Glutamatergic neuron (in vitro differentiated cells): ENCODE results near the gene GNAZ. TPM values are rescaled to one million over a fixed set of nuclear protein-coding genes. Genes with fewer than 3 reads are reported as not detected.

Experiments
- DNase-seq: peaks from one replicate; pipeline ENCODE4 v3.0.0; 2022
- H3K27ac Mint-ChIP-seq: one replicate; pipeline ENCODE4 v1.8.0; 2020; ENCODE audit warnings: mild to moderate bottlenecking, mixed read lengths, inconsistent platforms; ENCODE audit not compliant: unreplicated experiment
- H3K27me3 Mint-ChIP-seq: one replicate; pipeline ENCODE4 v1.8.0; 2020; ENCODE audit warnings: mild to moderate bottlenecking, moderate library complexity, mixed read lengths, inconsistent platforms; ENCODE audit not compliant: unreplicated experiment
- H3K36me3 Mint-ChIP-seq: one replicate; pipeline ENCODE4 v1.8.0; 2020; ENCODE audit warnings: mild to moderate bottlenecking, mixed read lengths, inconsistent platforms; ENCODE audit not compliant: unreplicated experiment
- H3K4me1 Mint-ChIP-seq: one replicate; pipeline ENCODE4 v1.8.0; 2020; ENCODE audit warnings: mild to moderate bottlenecking, low read depth, mixed read lengths, inconsistent platforms; ENCODE audit not compliant: unreplicated experiment
- H3K4me3 Mint-ChIP-seq: one replicate; pipeline ENCODE4 v1.8.0; 2020; ENCODE audit warnings: mild to moderate bottlenecking, mixed read lengths, inconsistent platforms; ENCODE audit not compliant: unreplicated experiment
- H3K9me3 Mint-ChIP-seq: one replicate; pipeline ENCODE4 v1.8.0; 2020; ENCODE audit warnings: mild to moderate bottlenecking, moderate library complexity, mixed read lengths, inconsistent platforms; ENCODE audit not compliant: unreplicated experiment
- CTCF ChIP-seq: fragments of 200-600 bp; sonication (generic); IDR thresholded peaks from one replicate; pipeline ENCODE4 v1.5.0; 2021; ENCODE audit not compliant: partially characterized antibody, unreplicated experiment
- total RNA-seq: library from RNA; stranded (reverse); fragmentation: NEBNext Ultra II Directional; extraction: Animal tissue kit (Norgen Biotek cat#: 25700); gene quantifications from one replicate; pipeline ENCODE4 v1.2.1, GENCODE V29; 2021; ENCODE audit not compliant: unreplicated experiment

GNAZ gene
- total RNA-seq, 1 donor from 2014 or later = 82.5 TPM

- TF ChIP-seq CTCF = no peak
- Mint-ChIP-seq H3K4me3 (no peak overlapping the region), H3K27ac (no peak overlapping the region), H3K27me3 (peaks cover 6% of the 10 kb centered on the region), H3K36me3 (no peaks in the 10 kb centered on the region), H3K9me3 (peaks cover 1% of the 10 kb centered on the region), H3K4me1 (peaks cover 17% of the 10 kb centered on the region)
- no peak for DNase-seq
These were observed 12.4 kb downstream of the GNAZ start for GRCh38 chr22:23082534-23083314.

GRCh38 chr22:23083315-23084021 lies 13.1 kb downstream of the GNAZ start:
- Mint-ChIP-seq H3K9me3 (peaks cover 1% of the 10 kb centered on the region), H3K4me1 (peaks cover 18% of the 10 kb centered on the region), H3K4me3 (no peak overlapping the region), H3K36me3 (no peaks in the 10 kb centered on the region), H3K27me3 (peaks cover 5% of the 10 kb centered on the region), H3K27ac (no peak overlapping the region)
- DNase-seq = no peak
- no peak for TF ChIP-seq CTCF

GRCh38 chr22:23084453-23085350 lies 14.4 kb downstream of the GNAZ start:
- no peak for TF ChIP-seq CTCF
- Mint-ChIP-seq H3K4me3 (no peak overlapping the region), H3K36me3 (no peaks in the 10 kb centered on the region), H3K4me1 (peaks cover 9% of the 10 kb centered on the region), H3K9me3 (peaks cover 1% of the 10 kb centered on the region), H3K27me3 (peaks cover 1% of the 10 kb centered on the region), H3K27ac (no peak overlapping the region)
- DNase-seq = no peak

GRCh38 chr22:23085351-23085671 lies 15.0 kb downstream of the GNAZ start:
- Mint-ChIP-seq H3K27ac (no peak overlapping the region), H3K4me1 (peaks cover 9% of the 10 kb centered on the region), H3K9me3 (peaks cover under 1% of the 10 kb centered on the region), H3K36me3 (no peaks in the 10 kb centered on the region), H3K27me3 (peaks cover 1% of the 10 kb centered on the region), H3K4me3 (no peak overlapping the region)
- DNase-seq = no peak
- no peak for TF ChIP-seq CTCF
